ENCODE results near the gene TNC. TPM values are rescaled to one million over a fixed set of nuclear protein-coding genes. Genes with fewer than 3 reads are reported as not detected.

Gene TNC
- total and polyA plus RNA-seq, 2 donors (not counting 3 experiments of a cell fraction or from before 2014, with no cell fraction given): 0.29 TPM; not detected in 1

DNA sequence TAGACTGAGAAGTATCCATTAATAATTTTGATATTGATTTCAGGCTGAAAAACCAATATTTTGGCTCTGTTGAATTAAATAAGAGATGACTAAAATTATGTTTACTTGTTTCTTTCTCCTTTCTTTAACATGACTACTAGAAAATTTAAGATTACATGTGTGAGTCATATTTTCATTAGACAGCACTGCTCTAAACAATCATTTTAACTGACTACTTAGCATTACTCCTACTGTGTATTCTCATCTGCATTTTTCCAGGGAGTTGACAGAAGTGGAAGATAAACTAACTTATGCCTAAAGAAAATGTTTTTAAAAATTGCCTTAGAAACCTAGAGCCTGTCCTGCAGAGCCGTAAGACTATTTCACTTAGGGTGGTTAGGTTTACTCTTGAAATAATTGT lies 29.1 kb downstream of the TNC start:
- Histone ChIP-seq H3K27ac (ENCODE audit: insufficient read depth, low read depth, low read length) (no peak overlapping the region), H2AFZ (ENCODE audit: low read depth, low read length) (no peak overlapping the region), H4K20me1 (replicated peaks; ENCODE audit: control insufficient read depth, extremely low read depth, insufficient read depth, low read length) (no peaks in the 10 kb centered on the region), H3K4me2 (ENCODE audit: insufficient read depth, low read length) (no peak overlapping the region), H3K27me3 (ENCODE audit: control insufficient read depth in 2 of 2, insufficient read depth in 2 of 2, low read length in 2 of 2) (no peaks in the 10 kb centered on the region), H3K4me3 (replicated peaks in 1 of 3; ENCODE audit: insufficient read depth in 1 of 3, low read depth in 1 of 3, low read length in 3 of 3) (no peak overlapping the region), H3K79me2 (ENCODE audit: control insufficient read depth, insufficient read depth, low read length) (no peaks in the 10 kb centered on the region), H3K9me3 (replicated peaks; ENCODE audit: control insufficient read depth, insufficient read depth, low read length) (no peaks in the 10 kb centered on the region), H3K4me1 (ENCODE audit: control insufficient read depth, extremely low read depth, insufficient read depth, low read length) (no peaks in the 10 kb centered on the region), H3K36me3 (ENCODE audit: control insufficient read depth in 2 of 2, extremely low read depth in 1 of 2, insufficient read depth in 2 of 2, low read length in 2 of 2) (no peaks in the 10 kb centered on the region), H3K9ac (replicated peaks; ENCODE audit: extremely low read depth, insufficient read depth, low read length) (no peak overlapping the region), H3K9me1 (replicated peaks; ENCODE audit: control insufficient read depth, extremely low read depth, insufficient read depth, low read length) (no peaks in the 10 kb centered on the region)
- dilution Hi-C loops (cut with MboI; ENCODE audit: extremely low pct_ligation_motif_present, low sequenced_read_pairs): no loop called here
- no peak for TF ChIP-seq MYC (IDR thresholded peaks at IDR 0.05; ENCODE audit: low read depth, low read length)
- TF ChIP-seq JUN (IDR thresholded peaks at IDR 0.05; ENCODE audit: borderline replicate concordance, insufficient read depth, insufficient read length, low read depth): no peak
- TF ChIP-seq POLR2AphosphoS5 (IDR thresholded peaks at IDR 0.05; ENCODE audit: insufficient read depth, low read depth, low read length): no peak
- no peak for TF ChIP-seq GATA2 (IDR thresholded peaks at IDR 0.05; ENCODE audit: insufficient read depth, insufficient read length, low read depth, low read length)
- no peak for TF ChIP-seq EZH2 (IDR thresholded peaks at IDR 0.05; ENCODE audit: borderline replicate concordance, low read depth, low read length, severe bottlenecking)
- TF ChIP-seq CTCF (IDR thresholded peaks at IDR 0.05; ENCODE audit: extremely low read depth in 1 of 2, insufficient read depth in 1 of 2, low read depth in 1 of 2, low read length in 2 of 2): no peak
- TF ChIP-seq, protein P1, sequence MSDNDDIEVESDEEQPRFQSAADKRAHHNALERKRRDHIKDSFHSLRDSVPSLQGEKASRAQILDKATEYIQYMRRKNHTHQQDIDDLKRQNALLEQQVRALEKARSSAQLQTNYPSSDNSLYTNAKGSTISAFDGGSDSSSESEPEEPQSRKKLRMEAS (IDR thresholded peaks at IDR 0.05; ENCODE audit: insufficient read depth, insufficient read length): no peak
- TF ChIP-seq FOS (IDR thresholded peaks at IDR 0.05; ENCODE audit: borderline replicate concordance, insufficient read depth, low read length): no peak
- TF ChIP-seq POLR2A (IDR thresholded peaks at IDR 0.05; ENCODE audit: low read depth, low read length): no peak
- FAIRE-seq (no peak), DNase-seq (ENCODE audit: low read depth, low spot score) (no peak)
- intact Hi-C loops (cut with micrococcal nuclease): no loop called here
- BruUV-seq (replicated peaks): no TSS peak
- CTCF ChIA-PET: interaction anchor here (1.0 kb wide), 1 partner anchor 12 kb away, joined by 4 read pairs; no protein-coding TSS in a partner anchor
- POLR2A ChIA-PET: no interaction called here

Measured in endothelial cell of umbilical vein (primary cell).